ENCODE data around the gene ONECUT3.

- no peak for TF ChIP-seq POLR2AphosphoS5 (IDR thresholded peaks at IDR 0.05; ENCODE audit: low read depth, low read length)
- TF ChIP-seq MEF2A (IDR thresholded peaks at IDR 0.05; ENCODE audit: borderline replicate concordance, low read depth), result no peak
- TF ChIP-seq CTCF (IDR thresholded peaks at IDR 0.05), result no peak
- no peak for TF ChIP-seq SMC3 (IDR thresholded peaks at IDR 0.05; ENCODE audit: low read depth, low read length)
- no peak for TF ChIP-seq IRF3 (IDR thresholded peaks at IDR 0.05; ENCODE audit: low read depth, low read length)
- no peak for TF ChIP-seq RFX5 (IDR thresholded peaks at IDR 0.05; ENCODE audit: low read length)
- TF ChIP-seq CHD2 (IDR thresholded peaks at IDR 0.05; ENCODE audit: low read length, partially characterized antibody), result no peak
- no peak for TF ChIP-seq TEAD4 (IDR thresholded peaks at IDR 0.05; ENCODE audit: borderline replicate concordance, insufficient read depth)
- no peak for TF ChIP-seq ELF1 (IDR thresholded peaks at IDR 0.05)
- no peak for TF ChIP-seq REST (IDR thresholded peaks at IDR 0.05; ENCODE audit: low read depth, low read length)
Observed at GRCh38 chr19:1704339-1704738, 49.0 kb upstream of the ONECUT3 start.
